H1 (cell line): ENCODE results near the gene PIERCE2. TPM values are rescaled to one million over a fixed set of nuclear protein-coding genes. Genes with fewer than 3 reads are reported as not detected.

Experiments used
- ATF3 ChIP-seq: IDR thresholded peaks from 2 replicates; pipeline ENCODE4 v1.6.1; 2011; ENCODE audit warnings: low read depth, mild to moderate bottlenecking, low read length; ENCODE audit not compliant: insufficient read depth
- BACH1 ChIP-seq: IDR thresholded peaks from 2 replicates; pipeline ENCODE4 v1.6.1; 2012; ENCODE audit warnings: low read length, improper control_type of control experiment
- CBX8 ChIP-seq: fragments of 300-800, 300-1000 bp; sonication (generic); IDR thresholded peaks from 2 replicates; pipeline ENCODE4 v1.7.1; 2016; ENCODE audit warnings: low read depth, low read length, borderline replicate concordance
- NANOG ChIP-seq: IDR thresholded peaks from 2 replicates; pipeline ENCODE4 v1.6.1; 2011; ENCODE audit warnings: low read length, low read depth, mild to moderate bottlenecking, inconsistent platforms; ENCODE audit not compliant: insufficient read depth, poor library complexity, severe bottlenecking
- NRF1 ChIP-seq: IDR thresholded peaks from 2 replicates; pipeline ENCODE4 v1.6.1; 2011; ENCODE audit warnings: mild to moderate bottlenecking, low read depth, low read length, improper control_type of control experiment
- RBBP5 ChIP-seq: IDR thresholded peaks from 2 replicates; pipeline ENCODE4 v1.7.1; 2012; ENCODE audit warnings: low read depth, mild to moderate bottlenecking, inconsistent platforms, low read length, moderate library complexity, borderline replicate concordance
- ZNF274 ChIP-seq: IDR thresholded peaks from 2 replicates; pipeline ENCODE4 v1.7.0; 2012; ENCODE audit warnings: low read length, borderline replicate concordance; ENCODE audit errors: extremely low read depth
- polyA plus RNA-seq, 7 experiments: library from polyadenylated mRNA; depleted of rRNA in 3 of 7; stranded (reverse) in 5 of 7; unstranded in 2 of 7; fragments of >200 nt in 5 of 7; fragments of 200-250 nt in 2 of 7; gene quantifications; 1 replicate in 5 of 7; 2 replicates in 1 of 7; 4 replicates in 1 of 7; pipeline versions ENCODE4 v1.2.1 to v1.2.3, GENCODE V29; 2011 to 2013; ENCODE audit warnings: missing spikeins in 2 of 7, mixed read lengths in 2 of 7
- total RNA-seq: library from RNA; stranded (reverse); fragmentation: NEBNext Ultra II Directional; extraction: Animal tissue kit (Norgen Biotek cat#: 25700); gene quantifications from 2 replicates; pipeline ENCODE4 v1.2.1, GENCODE V29; 2021

Gene PIERCE2
- total and polyA plus RNA-seq, 2 of the 8 experiments (the other 6 are each of a cell fraction or from before 2014, with no cell fraction given) = 1.9 to 2.7 TPM

GRCh38 chr15:55362641-55363040, 45.7 kb upstream of the PIERCE2 start (continued):
- TF ChIP-seq RBBP5 (no peak), ATF3 (no peak), ZNF274 (no peak), NRF1 (no peak), CBX8 (no peak), BACH1 (no peak), NANOG (no peak)
